Measurements from ENCODE around the gene NPFFR2.
"Not testable (repeated sequence)": the region's sequence is repeated elsewhere in the genome, so short reads cannot be mapped to it uniquely, and the experiment has no call there.

NPFFR2 gene

DNA sequence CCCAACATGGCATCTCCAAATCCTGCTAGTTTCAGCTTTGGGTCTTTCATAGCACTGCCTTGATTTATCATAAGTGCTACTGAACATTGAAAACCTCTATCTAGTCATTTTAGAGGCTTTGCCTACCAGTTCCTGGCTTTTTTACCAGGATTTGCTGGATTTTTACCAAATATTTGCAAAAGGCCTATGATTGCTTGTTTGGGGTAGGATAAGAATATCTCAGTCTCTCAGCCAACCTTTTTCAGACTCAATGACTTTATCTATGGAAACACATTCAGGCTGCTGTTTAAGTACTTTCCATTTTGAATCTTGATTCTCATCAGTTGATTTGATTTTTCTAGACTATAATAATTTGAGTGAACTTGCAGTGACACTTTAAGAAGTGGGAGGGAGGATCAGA is 80.1 kb downstream of the NPFFR2 start:
- DNase-seq (ENCODE audit: low read depth in 2 of 2): no peak

DNA sequence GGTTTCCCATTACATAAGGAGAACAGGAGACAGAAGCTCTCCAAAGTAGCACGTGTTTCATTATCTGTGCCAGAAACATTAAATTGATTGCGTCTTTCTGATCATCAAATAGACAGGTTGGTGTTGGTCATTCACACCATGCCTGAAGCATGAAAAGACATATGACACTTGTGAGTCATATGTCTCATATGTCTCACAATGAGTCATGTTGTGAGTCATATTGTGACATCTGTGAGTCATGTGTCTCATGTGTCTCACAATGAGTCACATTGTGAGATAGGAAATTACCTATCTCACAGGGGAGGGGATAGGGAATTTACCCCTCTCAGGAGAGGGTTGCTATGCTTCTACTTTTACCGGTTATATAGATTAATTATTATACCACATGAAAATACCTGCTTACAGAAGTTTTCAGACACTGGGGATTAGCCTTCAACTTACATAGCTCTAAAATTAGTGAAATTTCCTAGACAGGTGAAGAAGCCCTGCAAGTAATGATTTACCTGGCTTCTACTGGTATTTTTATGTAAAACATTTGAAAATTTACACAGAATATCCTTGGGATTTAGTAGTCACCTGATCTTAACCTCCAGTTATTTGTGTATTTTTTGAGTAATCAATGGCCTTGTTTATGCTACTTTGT is 80.8 kb downstream of the NPFFR2 start:
- DNase-seq (ENCODE audit: low read depth in 2 of 2): no peak

DNA sequence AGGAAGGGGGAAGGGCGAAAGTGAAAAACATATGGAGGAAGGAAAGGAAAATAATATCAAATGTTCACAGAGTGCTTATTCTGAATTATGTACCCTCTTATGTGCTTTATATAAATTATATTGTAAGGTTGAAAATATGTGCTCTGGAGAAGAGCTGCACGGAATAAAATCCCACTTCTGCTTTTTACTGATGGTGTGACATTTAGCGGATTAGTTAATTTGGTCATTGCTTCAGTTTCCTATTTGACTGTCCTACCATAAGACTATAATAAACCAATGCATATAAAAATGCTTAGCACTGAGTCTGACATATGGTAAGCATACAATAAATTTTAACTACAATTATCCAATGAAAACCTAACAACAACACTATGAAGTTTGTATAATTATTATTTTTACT is 86.2 kb downstream of the NPFFR2 start:
- no peak for DNase-seq (ENCODE audit: low read depth in 2 of 2)

DNA sequence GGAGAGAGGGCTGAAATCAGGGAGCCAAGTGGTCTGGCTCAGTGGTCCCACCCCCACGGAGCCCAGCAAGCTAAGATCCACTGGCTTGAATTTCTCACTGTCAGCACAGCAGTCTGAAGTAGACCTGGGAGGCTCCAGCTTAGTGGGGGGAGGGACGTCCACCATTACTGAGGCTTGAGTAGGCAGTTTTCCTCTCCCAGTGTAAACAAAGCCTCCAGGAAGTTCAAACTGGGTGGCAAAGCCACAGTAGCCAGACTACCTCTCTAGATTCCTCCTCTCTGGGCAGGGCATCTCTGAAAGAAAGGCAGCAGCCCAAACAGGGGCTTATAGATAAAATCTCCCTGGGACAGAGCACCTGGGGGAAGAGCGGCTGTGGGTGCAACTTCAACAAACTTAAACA is 88.1 kb downstream of the NPFFR2 start:
- DNase-seq (ENCODE audit: low read depth in 2 of 2): no peak

DNA sequence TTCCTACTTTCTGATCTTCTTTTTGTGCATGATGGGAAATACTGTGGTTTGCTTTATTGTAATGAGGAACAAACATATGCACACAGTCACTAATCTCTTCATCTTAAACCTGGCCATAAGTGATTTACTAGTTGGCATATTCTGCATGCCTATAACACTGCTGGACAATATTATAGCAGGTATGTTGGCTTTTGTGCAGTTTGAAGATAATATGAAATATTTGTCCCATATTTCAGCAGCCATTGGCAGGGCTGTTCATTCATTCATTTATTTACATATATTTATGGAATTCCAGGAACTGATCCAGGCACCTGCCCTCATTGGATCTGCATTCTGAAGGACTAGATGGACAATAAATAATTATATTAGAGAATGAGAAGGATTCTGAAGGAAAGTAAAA is 96.9 kb downstream of the NPFFR2 start:
- no peak for DNase-seq (ENCODE audit: low read depth in 2 of 2)

DNA sequence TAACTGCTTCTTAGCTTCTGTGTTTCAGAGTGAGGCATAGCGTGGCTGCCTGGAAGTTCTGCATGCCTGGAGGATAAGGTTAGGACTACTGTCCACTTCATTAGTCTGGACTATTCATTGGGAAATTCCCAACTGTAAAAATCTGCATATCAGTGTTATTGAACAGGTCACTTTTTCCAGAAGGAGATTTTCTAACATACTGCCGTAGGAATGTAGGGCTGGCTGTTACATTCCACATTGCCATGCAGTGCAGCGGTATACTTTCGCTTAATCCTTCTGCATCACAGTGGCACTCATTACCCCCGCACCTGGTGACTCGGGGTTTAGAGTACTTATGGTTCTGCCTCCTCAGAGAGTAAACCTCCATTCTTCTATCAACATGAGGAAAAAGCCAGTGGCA is 104.6 kb downstream of the NPFFR2 start:
- no peak for DNase-seq (ENCODE audit: low read depth in 2 of 2)

DNA sequence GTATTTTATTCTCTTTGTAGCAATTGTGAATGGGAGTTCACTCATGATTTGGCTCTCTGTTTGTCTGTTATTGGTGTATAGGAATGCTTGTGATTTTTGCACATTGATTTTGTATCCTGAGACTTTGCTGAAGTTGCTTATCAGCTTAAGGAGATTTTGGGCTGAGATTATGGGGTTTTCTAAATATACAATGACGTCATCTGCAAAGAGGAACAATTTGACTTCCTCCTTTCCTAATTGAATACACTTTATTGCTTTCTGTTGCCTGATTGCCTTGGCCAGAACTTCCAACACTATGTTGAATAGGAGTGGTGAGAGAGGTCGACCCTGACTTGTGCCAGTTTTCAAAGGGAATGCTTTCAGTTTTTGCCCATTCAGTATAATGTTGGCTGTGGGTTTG is 108.2 kb downstream of the NPFFR2 start:
- DNase-seq (ENCODE audit: low read depth in 2 of 2): not testable (repeated sequence)

DNA sequence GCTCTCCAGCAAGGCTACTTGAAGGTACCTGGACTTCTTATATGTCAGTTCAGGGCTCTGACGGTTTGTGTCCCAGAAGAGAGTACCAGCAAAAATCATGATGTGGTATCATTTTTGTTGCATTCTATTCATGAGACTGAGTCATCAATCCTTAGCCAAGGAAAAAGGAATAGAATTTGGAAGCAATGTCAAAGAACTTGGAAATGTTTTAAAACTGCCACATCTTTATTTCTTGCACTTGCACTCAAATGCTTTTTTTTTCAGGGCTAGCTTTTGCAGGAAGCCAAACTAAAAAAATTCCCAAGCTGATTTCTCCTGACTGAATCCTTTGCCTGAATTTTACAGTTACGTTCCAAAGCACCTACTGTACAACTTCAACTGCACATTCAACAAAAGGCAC is 112.4 kb downstream of the NPFFR2 start:
- DNase-seq (ENCODE audit: low read depth in 2 of 2): no peak

DNA sequence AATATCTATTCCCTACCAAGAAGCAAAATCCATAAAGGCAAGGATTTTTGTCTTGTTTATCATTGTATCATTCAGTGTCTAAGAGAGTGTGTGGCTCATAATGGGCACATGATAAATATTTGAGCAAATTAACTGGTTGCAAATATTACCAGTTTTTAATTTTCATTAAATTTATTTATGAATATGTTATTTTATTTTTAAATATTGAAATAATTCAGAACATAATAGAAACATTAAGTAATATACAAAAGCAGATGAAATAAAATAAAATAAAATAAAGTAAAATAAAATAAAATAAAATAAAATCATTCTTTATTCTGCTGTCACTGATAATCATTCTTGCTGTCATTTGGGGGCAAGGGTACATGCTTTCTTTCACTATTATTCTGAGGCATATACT is 120.9 kb downstream of the NPFFR2 start:
- no peak for DNase-seq (ENCODE audit: low read depth in 2 of 2)

DNA sequence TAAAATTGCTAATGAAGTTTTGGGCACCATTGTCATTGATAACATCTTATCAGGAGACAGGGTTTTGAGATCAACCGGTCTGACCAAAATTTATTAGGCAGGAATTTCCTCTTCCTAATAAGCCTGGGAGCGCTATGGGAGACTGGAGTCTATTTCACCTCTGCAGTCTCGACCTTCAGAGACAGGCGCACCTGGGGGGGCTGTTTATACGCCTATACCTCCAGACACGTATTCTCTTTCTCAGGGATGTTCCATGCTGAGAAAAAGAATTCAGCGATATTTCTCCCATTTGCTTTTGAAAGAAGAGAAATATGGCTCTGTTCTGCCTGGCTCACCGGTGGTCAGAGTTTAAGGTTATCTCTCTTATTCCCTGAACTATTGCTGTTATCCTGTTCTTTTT is 121.8 kb downstream of the NPFFR2 start:
- not testable (repeated sequence) for DNase-seq (ENCODE audit: low read depth in 2 of 2)

DNA sequence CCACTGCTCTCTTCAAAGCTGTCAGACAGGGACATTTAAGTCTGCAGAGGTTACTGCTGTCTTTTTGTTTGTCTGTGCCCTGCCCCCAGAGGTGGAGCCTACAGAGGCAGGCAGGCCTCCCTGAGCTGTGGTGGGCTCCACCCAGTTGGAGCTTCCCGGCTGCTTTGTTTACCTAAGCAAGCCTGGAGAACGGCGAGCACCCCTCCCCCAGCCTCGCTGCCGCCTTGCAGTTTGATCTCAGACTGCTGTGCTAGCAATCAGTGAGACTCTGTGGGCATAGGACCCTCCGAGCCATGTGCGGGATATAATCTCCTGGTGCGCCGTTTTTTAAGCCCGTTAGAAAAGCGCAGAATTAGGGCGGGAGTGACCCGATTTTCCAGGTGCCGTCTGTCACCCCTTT is 137.5 kb downstream of the NPFFR2 start:
- not testable (repeated sequence) for DNase-seq (ENCODE audit: low read depth in 2 of 2)

DNA sequence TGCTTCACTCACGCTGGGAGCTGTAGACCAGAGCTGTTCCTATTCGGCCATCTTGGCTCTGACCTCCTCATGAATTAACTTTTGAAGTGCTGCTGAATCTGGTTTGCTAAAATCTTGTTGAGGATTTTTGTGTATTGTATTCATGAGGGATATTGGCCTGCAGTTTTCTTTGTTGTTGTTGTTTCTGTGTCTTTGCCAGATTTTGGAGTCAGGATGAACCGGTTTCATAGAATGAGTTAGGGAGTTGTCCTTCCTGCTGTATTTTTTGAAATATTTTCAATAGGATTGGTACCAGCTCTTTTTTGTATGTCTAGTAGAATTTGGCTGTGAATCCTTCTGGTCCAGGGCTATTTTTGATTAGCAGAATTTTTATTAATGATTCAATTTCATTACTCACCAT is 138.1 kb downstream of the NPFFR2 start:
- no peak for DNase-seq (ENCODE audit: low read depth in 2 of 2)

DNA sequence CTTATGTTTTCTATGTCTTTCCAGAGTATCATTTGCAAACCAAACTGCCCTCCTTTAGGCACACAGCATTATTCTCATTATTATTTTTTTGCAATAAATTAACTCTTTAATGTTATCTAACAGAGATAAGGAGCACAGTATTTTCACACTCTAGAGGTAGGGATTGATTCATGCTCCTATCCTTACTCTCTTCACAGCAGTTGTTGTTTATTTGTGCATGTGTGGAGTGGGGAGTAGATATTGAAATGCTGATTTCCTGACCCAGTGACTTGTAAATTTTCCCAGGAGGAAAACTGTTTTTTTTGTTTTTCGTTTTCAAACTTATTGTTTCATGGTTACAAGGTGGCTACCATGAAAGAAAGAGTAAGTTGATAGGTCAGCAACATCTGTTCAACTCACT is 140.0 kb downstream of the NPFFR2 start:
- DNase-seq (ENCODE audit: low read depth in 2 of 2): no peak

DNA sequence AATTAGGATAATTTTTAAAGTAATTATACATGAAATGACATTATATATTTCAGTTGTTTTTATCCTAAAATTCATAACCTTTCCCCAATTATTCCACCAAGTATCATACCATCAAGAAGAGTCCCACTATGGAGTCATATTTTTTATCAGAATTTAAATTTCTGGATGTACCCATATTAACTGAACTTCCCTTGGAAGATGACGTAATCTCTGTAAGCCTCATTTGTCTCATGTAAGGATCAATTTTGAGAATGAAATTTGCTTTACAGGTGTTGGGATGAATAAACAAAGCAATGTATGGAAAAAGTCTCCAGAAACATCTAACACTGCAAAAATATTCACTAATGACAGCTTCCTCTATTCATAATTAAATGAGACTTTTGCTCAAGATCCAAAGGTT is 147.5 kb downstream of the NPFFR2 start:
- DNase-seq (ENCODE audit: low read depth in 2 of 2): no peak

DNA sequence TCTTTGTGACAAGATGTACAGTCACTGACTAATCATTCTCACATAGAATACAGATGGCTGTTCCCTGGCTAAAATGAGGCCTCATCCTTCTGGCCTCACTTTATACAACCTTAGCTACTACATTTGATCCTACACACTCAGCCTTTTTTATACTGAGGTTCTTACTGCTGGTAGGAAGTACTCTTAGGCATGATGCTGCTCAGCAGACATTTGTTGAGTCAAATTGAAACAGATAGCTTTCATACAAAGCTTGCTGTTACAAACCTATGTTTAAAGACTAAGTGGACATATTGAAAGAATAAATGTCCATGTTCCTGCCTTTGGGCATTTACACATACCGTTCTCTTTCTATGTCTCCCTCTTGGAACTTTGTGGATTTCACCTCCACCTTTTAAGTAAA is 154.9 kb downstream of the NPFFR2 start:
- DNase-seq (ENCODE audit: low read depth in 2 of 2): no peak

DNA sequence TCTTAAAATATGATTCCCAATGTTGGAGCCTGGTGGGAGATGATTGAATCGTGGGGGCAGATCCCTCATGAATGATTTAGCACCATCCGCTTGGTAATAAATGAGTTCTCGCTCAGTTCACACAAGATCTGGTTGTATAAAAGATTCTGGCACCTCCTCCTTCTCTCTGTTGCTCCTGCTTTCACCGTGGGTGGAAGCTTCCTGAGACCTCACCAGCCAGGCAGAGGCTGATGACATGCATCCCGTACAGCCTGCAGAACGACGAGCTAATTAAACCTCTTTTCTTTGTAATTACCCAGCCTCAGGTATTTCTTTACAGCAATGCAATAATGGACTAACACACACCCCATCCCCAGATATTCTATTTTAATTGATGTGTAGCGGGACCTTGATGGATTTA is 162.2 kb downstream of the NPFFR2 start:
- no peak for DNase-seq (ENCODE audit: low read depth in 2 of 2)

DNA sequence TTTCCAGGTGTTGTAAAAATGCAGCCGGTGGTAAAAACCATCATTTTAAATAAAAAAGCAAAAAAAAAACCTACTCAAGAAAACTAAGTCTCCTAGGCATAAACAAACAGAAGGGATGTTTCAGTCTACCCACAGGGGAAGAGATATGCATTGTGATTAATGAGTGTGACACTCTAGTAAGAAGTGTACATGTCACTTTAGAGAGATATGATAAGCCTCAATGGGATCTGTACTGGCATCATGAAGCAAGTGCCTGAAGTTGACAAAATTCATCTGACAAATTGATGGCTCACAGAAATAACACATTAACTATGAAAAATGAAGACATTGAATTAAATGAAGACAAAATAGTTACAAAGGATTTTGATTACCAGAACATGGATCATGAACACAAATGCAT is 162.7 kb downstream of the NPFFR2 start:
- DNase-seq (ENCODE audit: low read depth in 2 of 2): no peak

Measured in stimulated activated CD4-positive, alpha-beta T cell treated with anti-CD3 and anti-CD28 coated beads, Interleukin-1b, Interleukin-23, amount 100 ng/mL, for 1 hour (primary cell).